GM11168 (cell line): Measurements from ENCODE around the gene PCDHB16.
"Not testable (repeated sequence)": the region's sequence is repeated elsewhere in the genome, so short reads cannot be mapped to it uniquely, and the experiment has no call there.

ENCODE experiments used
- in situ Hi-C: fragments of 300-500 bp; cut with MboI; formaldehyde crosslinking; loops from one replicate; pipeline ENCODE4 v1.12.0; 2022; ENCODE audit warnings: low sequenced_read_pairs; ENCODE audit not compliant: unreplicated experiment

The PCDHB16 gene

GRCh38 chr5:141182248-141182647 lies at the start of gene PCDHB16:
Gene PCDHB16 (plus strand): TSS chr5:141182387. CDS start chr5:141182560, 173 bp downstream.
- in situ Hi-C loops = no loop called here

DNA sequence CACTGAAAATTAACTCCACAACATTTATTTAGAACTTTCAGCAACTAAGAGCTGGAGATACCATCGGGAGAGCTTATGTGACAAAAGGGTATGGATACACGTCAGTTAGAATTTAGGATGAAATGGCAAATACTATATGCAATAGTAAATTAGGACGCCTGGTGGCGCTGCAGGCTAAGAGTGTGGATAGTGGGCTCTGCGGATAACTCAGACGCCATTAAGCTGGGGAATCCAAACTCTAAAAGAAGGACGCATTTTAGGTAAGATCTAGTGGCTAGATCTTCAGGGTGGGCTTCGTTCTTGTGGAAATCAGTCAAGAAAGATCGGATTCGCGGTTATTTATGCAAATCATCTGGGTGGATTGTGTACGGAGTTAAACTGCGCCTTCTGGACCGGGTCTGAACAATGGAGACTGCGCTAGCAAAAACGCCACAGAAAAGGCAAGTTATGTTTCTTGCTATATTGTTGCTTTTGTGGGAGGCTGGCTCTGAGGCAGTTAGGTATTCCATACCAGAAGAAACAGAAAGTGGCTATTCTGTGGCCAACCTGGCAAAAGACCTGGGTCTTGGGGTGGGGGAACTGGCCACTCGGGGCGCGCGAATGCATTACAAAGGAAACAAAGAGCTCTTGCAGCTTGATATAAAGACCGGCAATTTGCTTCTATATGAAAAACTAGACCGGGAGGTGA lies 47.0 kb upstream of the PCDHB16 start, which contains the start of gene PCDHB5:
TSS of gene PCDHB5 (plus strand) at position 177 of the 688 bp plus-strand sequence. CDS start at position 406, 229 bp downstream.
- in situ Hi-C loops = no loop called here

GRCh38 chr5:141135718-141136266 lies 46.4 kb upstream of the PCDHB16 start:
- in situ Hi-C loops = no loop called here

DNA sequence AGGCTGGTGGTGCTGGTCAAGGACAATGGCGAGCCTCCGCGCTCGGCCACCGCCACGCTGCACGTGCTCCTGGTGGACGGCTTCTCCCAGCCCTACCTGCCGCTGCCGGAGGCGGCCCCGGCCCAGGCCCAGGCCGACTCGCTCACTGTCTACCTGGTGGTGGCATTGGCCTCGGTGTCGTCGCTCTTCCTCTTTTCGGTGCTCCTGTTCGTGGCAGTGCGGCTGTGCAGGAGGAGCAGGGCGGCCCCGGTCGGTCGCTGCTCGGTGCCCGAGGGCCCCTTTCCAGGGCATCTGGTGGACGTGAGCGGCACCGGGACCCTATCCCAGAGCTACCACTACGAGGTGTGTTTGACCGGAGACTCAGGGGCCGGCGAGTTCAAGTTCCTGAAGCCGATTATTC lies 44.8 kb upstream of the PCDHB16 start:
- in situ Hi-C loops = not testable (repeated sequence)

DNA sequence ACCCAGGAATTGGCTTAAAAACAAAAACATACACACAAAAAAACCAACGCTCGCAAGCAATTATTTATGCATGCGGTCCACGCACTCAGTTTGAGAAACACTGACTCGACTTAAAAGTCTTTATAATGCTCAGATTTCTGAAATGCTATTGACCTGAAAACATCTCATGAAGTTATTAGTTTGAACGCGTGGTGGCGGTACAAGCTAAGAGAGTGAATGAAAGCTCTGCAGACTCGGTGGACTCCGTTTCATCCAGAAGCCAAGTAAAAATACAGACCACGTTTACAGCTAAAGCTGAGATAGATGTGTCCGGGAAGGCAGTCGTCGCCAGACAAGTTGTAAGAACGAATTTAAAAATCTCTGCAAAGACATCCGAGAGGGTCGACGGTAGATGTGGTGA lies 32.4 kb upstream of the PCDHB16 start, which contains the start of gene PCDHB6:
TSS of gene PCDHB6 (plus strand) at position 246 of the 400 bp plus-strand sequence. CDS start 201 bp downstream, outside the sequence.
- in situ Hi-C loops = no loop called here

DNA sequence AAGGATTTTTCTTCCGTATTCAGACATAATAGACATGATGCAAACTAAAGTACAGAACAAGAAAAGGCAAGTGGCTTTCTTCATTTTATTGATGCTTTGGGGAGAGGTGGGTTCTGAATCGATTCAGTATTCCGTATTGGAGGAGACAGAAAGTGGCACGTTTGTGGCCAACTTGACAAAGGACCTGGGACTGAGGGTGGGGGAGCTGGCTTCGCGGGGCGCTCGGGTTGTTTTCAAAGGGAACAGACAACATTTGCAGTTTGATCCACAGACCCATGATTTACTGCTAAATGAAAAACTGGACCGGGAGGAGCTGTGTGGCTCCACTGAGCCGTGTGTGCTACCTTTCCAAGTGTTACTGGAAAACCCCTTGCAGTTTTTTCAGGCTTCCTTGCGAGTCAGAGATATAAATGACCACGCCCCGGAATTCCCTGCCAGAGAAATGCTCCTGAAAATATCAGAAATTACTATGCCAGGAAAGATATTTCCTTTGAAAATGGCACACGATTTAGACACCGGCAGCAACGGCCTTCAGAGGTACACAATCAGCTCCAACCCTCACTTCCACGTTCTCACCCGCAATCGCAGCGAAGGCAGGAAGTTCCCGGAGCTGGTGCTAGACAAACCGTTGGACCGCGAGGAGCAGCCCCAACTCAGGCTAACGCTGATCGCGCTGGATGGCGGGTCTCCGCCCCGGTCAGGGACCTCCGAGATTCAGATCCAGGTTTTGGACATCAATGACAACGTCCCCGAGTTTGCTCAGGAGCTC lies 31.8 kb upstream of the PCDHB16 start:
- in situ Hi-C loops = no loop called here

DNA sequence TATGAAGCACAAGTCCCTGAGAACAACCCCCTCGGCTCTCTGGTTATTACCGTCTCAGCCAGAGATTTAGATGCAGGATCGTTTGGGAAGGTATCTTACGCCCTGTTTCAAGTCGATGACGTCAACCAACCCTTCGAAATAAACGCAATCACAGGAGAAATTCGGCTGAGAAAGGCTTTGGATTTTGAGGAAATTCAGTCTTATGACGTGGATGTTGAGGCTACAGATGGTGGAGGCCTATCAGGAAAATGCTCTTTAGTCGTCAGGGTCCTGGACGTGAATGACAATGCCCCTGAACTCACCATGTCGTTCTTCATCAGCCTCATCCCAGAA lies 31.2 kb upstream of the PCDHB16 start:
- in situ Hi-C loops = no loop called here

DNA sequence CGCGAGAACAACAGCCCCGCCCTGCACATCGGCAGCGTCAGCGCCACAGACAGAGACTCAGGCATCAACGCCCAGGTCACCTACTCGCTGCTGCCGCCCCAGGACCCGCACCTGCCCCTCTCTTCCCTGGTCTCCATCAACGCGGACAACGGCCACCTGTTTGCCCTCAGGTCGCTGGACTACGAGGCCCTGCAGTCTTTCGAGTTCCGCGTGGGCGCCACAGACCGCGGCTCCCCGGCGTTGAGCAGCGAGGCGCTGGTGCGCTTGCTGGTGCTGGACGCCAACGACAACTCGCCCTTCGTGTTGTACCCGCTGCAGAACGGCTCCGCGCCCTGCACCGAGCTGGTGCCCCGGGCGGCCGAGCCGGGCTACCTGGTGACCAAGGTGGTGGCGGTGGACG lies 30.6 kb upstream of the PCDHB16 start:
- in situ Hi-C loops = not testable (repeated sequence)

DNA sequence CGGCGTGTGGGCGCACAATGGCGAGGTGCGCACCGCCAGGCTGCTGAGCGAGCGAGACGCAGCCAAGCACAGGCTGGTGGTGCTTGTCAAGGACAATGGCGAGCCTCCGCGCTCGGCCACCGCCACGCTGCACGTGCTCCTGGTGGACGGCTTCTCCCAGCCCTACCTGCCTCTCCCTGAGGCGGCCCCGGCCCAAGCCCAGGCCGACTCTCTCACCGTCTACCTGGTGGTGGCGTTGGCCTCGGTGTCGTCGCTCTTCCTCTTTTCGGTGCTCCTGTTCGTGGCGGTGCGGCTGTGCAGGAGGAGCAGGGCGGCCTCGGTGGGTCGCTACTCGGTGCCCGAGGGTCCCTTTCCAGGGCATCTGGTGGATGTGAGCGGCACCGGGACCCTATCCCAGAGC lies 30.1 kb upstream of the PCDHB16 start:
- in situ Hi-C loops = not testable (repeated sequence)

DNA sequence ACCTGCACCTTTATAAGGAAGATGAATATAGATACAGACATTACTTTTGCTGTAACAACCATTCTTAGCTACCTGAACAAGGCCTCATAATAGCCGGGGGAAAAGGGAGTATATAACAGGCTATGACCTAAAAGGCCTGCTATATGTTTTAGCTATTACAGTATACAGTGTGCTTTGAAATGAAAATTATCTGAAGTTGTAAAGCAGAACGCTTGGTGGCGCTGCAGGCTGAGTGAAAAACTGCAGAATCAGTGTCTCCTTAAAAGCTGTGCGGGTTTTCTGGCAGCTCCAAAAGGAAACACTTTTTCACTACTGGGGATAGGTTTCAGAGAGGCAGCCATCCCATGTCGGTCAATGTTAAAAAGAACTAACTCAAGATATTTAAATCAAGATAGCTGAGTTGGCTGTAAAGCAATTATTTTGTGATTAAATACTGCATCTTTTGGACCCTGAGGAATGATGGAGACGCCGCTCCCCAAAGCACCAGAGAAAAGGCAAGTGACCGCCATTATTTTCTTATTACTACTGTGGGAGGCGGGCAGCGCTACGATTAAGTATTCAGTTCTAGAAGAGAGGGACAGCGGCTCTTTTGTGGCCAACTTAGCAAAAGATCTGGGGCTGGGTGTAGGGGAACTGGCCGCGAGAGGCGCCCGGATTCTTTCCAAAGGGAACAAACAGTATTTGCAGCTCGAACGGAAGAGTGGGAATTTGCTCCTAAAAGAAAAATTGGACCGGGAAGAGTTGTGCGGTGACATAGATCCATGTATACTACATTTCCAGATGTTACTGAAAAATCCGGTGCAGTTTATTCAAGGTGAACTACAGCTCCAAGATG lies 26.4 kb upstream of the PCDHB16 start:
- in situ Hi-C loops = no loop called here

GRCh38 chr5:141157356-141157755 lies 24.8 kb upstream of the PCDHB16 start:
- in situ Hi-C loops = not testable (repeated sequence)

- in situ Hi-C loops = not testable (repeated sequence)
These were observed 24.3 kb upstream of the PCDHB16 start for GRCh38 chr5:141157901-141158300.

- in situ Hi-C loops = no loop called here
These were observed 9.6 kb upstream of the PCDHB16 start, which contains the start of gene PCDHB7 for GRCh38 chr5:141172381-141173204. Gene PCDHB7 (plus strand): TSS chr5:141172644. CDS start chr5:141172836, 192 bp downstream.

- in situ Hi-C loops = not testable (repeated sequence)
These were observed 7.7 kb upstream of the PCDHB16 start for GRCh38 chr5:141174291-141175104.

GRCh38 chr5:141175933-141176332 lies 6.3 kb upstream of the PCDHB16 start:
- in situ Hi-C loops = no loop called here

GRCh38 chr5:141177577-141178191 lies 4.5 kb upstream of the PCDHB16 start, which contains the start of gene PCDHB8:
Gene PCDHB8 (plus strand): TSS chr5:141177790. CDS start chr5:141178035, 245 bp downstream.
- in situ Hi-C loops = not testable (repeated sequence)

DNA sequence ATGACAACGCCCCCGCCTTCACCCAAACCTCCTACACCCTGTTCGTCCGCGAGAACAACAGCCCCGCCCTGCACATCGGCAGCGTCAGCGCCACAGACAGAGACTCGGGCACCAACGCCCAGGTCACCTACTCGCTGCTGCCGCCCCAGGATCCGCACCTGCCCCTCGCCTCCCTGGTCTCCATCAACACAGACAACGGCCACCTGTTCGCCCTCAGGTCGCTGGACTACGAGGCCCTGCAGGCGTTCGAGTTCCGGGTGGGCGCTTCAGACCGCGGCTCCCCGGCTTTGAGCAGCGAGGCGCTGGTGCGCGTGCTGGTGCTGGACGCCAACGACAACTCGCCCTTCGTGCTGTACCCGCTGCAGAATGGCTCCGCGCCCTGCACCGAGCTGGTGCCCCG lies 2.8 kb upstream of the PCDHB16 start:
- in situ Hi-C loops = not testable (repeated sequence)

GRCh38 chr5:141179876-141180275 lies 2.3 kb upstream of the PCDHB16 start:
- in situ Hi-C loops = not testable (repeated sequence)
